ENCODE measurements around the gene SYCE1L. TPM values are rescaled to one million over a fixed set of nuclear protein-coding genes. Genes with fewer than 3 reads are reported as not detected.
A peak's percentile ranks its signal among the peaks of the same experiment; 100 is the strongest.

SYCE1L gene
- total RNA-seq, 1 experiment from 2014 or later: 6.2 TPM

DNA sequence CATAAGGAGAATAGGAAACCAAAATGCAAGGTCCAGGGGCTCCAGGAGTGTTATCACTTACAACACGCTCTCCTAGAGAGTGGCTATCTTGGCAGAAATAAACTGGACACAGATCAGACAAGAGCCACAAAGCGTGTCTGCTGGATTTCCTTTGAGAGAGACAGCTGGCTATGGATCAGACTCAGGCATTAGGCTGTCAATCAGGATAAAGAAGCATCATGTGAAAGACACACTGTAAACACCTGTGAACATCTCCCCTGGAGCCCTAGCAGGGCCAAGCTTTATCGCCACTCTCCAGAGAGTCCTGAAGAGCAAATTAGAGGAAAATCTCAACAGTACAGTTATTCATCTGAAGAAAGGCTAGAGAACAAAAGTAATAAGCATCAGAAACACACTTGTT is 26.0 kb downstream of the SYCE1L start:
- peaks cover 14% of the 10 kb centered on the region for H3K4me1 ChIP-seq (replicated peaks; ENCODE audit: insufficient read depth)
- no peak overlapping the region for H3K4me3 ChIP-seq
- no peak overlapping the region for H3K27ac ChIP-seq
- no peaks in the 10 kb centered on the region for H3K27me3 ChIP-seq (ENCODE audit: insufficient read depth, low read depth)
- no peak for DNase-seq
- H3K9me3 ChIP-seq (ENCODE audit: insufficient read depth, low read depth): no peaks in the 10 kb centered on the region
- no peak overlapping the region for H2AFZ ChIP-seq
- H3K4me2 ChIP-seq: no peak overlapping the region
- intact Hi-C loops (cut with micrococcal nuclease; ENCODE audit: unreplicated experiment): no loop called here
- no peaks in the 10 kb centered on the region for H3K9me2 ChIP-seq (ENCODE audit: insufficient read depth)
- H3F3A ChIP-seq (ENCODE audit: insufficient read depth, low read depth): peaks cover under 1% of the 10 kb centered on the region; the same call in 1 of the 2 replicates
- H3K79me2 ChIP-seq (ENCODE audit: low read depth): no peaks in the 10 kb centered on the region
- no peaks in the 10 kb centered on the region for H3K36me3 ChIP-seq (ENCODE audit: low read depth)
- BruUV-seq (replicated peaks): no TSS peak
- CTCF ChIA-PET: no interaction called here
- no peaks in the 10 kb centered on the region for H4K20me1 ChIP-seq (ENCODE audit: insufficient read depth)
- TF ChIP-seq EZH2 (IDR thresholded peaks at IDR 0.05; ENCODE audit: low read depth): no peak
- TF ChIP-seq, protein P1, sequence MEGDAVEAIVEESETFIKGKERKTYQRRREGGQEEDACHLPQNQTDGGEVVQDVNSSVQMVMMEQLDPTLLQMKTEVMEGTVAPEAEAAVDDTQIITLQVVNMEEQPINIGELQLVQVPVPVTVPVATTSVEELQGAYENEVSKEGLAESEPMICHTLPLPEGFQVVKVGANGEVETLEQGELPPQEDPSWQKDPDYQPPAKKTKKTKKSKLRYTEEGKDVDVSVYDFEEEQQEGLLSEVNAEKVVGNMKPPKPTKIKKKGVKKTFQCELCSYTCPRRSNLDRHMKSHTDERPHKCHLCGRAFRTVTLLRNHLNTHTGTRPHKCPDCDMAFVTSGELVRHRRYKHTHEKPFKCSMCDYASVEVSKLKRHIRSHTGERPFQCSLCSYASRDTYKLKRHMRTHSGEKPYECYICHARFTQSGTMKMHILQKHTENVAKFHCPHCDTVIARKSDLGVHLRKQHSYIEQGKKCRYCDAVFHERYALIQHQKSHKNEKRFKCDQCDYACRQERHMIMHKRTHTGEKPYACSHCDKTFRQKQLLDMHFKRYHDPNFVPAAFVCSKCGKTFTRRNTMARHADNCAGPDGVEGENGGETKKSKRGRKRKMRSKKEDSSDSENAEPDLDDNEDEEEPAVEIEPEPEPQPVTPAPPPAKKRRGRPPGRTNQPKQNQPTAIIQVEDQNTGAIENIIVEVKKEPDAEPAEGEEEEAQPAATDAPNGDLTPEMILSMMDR (conservative IDR thresholded peaks at IDR 0.05): no peak
- POLR2A ChIA-PET (ENCODE audit: unreplicated experiment): no interaction called here

DNA sequence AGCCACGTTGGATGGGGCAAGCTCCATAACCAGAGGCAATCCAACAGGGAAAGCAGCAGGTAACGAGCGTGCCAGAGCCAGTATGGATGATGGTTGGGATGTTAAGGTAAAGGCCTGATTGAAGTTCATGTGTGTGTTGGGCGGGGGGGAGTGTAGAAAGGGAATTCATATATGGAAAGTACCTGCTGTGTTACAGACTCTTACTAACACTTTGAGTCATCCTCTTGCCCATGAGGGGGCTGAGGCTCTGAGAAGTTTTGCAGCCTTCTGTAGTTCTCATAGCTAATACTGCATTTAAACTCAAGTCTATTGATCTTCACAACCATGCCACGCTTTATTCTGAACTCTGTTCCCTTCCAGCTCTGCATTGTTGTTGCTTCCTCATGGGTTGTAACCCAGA is 28.5 kb downstream of the SYCE1L start:
- H3K27me3 ChIP-seq (ENCODE audit: insufficient read depth, low read depth): no peaks in the 10 kb centered on the region
- H3K4me3 ChIP-seq: no peak overlapping the region
- TF ChIP-seq EZH2 (IDR thresholded peaks at IDR 0.05; ENCODE audit: low read depth): no peak
- no peaks in the 10 kb centered on the region for H3K36me3 ChIP-seq (ENCODE audit: low read depth)
- DNase-seq: no peak
- no peaks in the 10 kb centered on the region for H3K9me2 ChIP-seq (ENCODE audit: insufficient read depth)
- H3F3A ChIP-seq (ENCODE audit: insufficient read depth, low read depth): no peaks in the 10 kb centered on the region
- no TSS peak for BruUV-seq (replicated peaks)
- POLR2A ChIA-PET (ENCODE audit: unreplicated experiment): no interaction called here
- CTCF ChIA-PET: no interaction called here
- no peaks in the 10 kb centered on the region for H4K20me1 ChIP-seq (ENCODE audit: insufficient read depth)
- 0 out of 2 replicates have a peak overlapping the region, but pooled peaks have one; percentile 0 for H3K4me2 ChIP-seq
- H3K4me1 ChIP-seq (replicated peaks; ENCODE audit: insufficient read depth): peaks cover 13% of the 10 kb centered on the region
- no peaks in the 10 kb centered on the region for H3K79me2 ChIP-seq (ENCODE audit: low read depth)
- H3K9me3 ChIP-seq (ENCODE audit: insufficient read depth, low read depth): no peaks in the 10 kb centered on the region; the same call in 1 of the 2 replicates
- intact Hi-C loops (cut with micrococcal nuclease; ENCODE audit: unreplicated experiment): no loop called here
- no peak overlapping the region for H3K27ac ChIP-seq
- H2AFZ ChIP-seq: no peak overlapping the region

DNA sequence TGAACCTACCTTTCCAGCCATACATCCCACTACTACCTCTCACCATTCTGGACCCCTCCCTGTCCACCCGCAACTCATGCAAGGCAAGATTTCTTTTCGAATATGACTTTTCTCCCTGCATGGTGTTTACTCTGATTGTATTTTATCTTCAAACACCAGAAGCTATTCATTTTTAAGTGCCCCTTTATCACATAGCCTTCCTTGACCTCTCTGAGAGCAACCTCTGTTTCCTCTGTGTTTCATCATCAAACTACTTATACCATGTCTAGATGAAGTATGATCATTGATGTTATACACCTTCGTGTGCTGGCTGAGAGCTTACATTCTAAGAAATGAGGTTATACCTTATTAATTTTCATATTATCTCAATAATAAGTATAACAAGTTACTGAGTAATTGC is 31.8 kb downstream of the SYCE1L start:
- no peak for TF ChIP-seq EZH2 (IDR thresholded peaks at IDR 0.05; ENCODE audit: low read depth)
- TF ChIP-seq, protein P1 (conservative IDR thresholded peaks at IDR 0.05): no peak
- Histone ChIP-seq H2AFZ (no peak overlapping the region), H4K20me1 (ENCODE audit: insufficient read depth) (no peaks in the 10 kb centered on the region), H3K4me2 (no peak overlapping the region), H3F3A (ENCODE audit: insufficient read depth, low read depth) (no peaks in the 10 kb centered on the region), H3K79me2 (ENCODE audit: low read depth) (no peaks in the 10 kb centered on the region), H3K4me1 (replicated peaks; ENCODE audit: insufficient read depth) (peaks cover 13% of the 10 kb centered on the region), H3K9me3 (ENCODE audit: insufficient read depth, low read depth) (no peaks in the 10 kb centered on the region; the same call in 1 of the 2 replicates), H3K27ac (no peak overlapping the region), H3K9me2 (ENCODE audit: insufficient read depth) (no peaks in the 10 kb centered on the region), H3K36me3 (ENCODE audit: low read depth) (no peaks in the 10 kb centered on the region), H3K4me3 (no peak overlapping the region), H3K27me3 (ENCODE audit: insufficient read depth, low read depth) (peaks cover 8% of the 10 kb centered on the region; the same call in 1 of the 2 replicates)
- DNase-seq: no peak
- BruUV-seq (replicated peaks): no TSS peak
- POLR2A ChIA-PET (ENCODE audit: unreplicated experiment): no interaction called here
- CTCF ChIA-PET: no interaction called here
- intact Hi-C loops (cut with micrococcal nuclease; ENCODE audit: unreplicated experiment): no loop called here

Data from PC-9 (cell line).